PFSK-1 (cell line): ENCODE measurements around the gene CASKIN2.

Experiments
- FOXP2 ChIP-seq: optimal IDR thresholded peaks from 2 replicates; pipeline ENCODE3; 2011; ENCODE audit warnings: borderline replicate concordance, control low read depth, inconsistent platforms; ENCODE audit not compliant: insufficient read depth; ENCODE audit errors: extremely low read length, extremely low read depth
- POLR2AphosphoS5 ChIP-seq: IDR thresholded peaks from 2 replicates; pipeline ENCODE4 v1.6.1; 2012; ENCODE audit warnings: low read depth, mild to moderate bottlenecking, control low read depth, low read length, moderate library complexity
- SIN3A ChIP-seq: IDR thresholded peaks from 2 replicates; pipeline ENCODE4 v1.6.1; 2012; ENCODE audit warnings: mild to moderate bottlenecking, low read length, moderate library complexity, borderline replicate concordance; ENCODE audit not compliant: insufficient read depth
- TAF1 ChIP-seq: IDR thresholded peaks from 2 replicates; pipeline ENCODE4 v1.6.1; 2012; ENCODE audit warnings: low read length, control low read depth, borderline replicate concordance; ENCODE audit not compliant: insufficient read depth
- TF ChIP-seq, protein P1 (sequence below), 2 experiments: IDR thresholded peaks; 2 replicates each; pipeline versions ENCODE4 v1.6.1 to v1.8.0; 2011 to 2012; ENCODE audit warnings: low read depth in 2 of 2, low read length in 2 of 2, control low read depth in 1 of 2, inconsistent platforms in 1 of 2, mild to moderate bottlenecking in 1 of 2, moderate library complexity in 1 of 2; ENCODE audit not compliant: insufficient read depth in 1 of 2

CASKIN2 gene

DNA sequence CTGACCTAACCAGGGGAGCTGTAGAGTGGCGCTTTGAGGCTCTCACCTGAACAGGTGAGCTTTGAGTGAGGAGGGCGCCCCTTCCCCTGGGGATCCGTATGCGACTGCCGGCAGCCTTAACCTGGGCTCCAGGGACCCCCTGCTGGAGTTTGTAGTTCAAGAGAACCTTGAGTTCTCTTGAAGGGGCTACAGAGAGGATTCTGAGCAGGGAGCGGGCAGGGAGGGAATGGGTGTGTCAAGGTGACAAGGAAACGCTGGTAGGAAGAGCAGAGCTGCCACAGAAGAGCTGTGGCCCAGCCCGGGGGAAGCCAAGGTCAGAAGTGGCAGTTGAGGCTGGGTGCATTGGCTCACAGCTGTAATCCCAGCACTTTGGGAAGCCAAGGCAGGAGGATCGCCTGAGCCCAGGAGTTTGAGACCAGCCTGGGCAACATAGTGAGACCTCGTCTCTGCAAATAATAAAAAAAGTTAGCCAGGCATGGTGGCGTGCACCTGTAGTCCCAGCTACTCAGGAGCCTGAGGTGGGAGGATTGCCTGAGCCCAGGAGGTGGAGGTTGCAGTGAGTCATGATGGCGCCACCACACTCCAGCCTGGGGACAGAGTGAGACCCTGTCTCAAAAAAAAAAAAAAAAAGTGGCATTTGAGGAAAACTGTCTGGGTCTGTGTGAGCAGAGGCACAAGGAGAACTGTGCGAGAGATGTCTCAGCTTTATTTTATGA is 11.4 kb upstream of the CASKIN2 start:
- TF ChIP-seq FOXP2: no peak
- TF ChIP-seq, protein P1, sequence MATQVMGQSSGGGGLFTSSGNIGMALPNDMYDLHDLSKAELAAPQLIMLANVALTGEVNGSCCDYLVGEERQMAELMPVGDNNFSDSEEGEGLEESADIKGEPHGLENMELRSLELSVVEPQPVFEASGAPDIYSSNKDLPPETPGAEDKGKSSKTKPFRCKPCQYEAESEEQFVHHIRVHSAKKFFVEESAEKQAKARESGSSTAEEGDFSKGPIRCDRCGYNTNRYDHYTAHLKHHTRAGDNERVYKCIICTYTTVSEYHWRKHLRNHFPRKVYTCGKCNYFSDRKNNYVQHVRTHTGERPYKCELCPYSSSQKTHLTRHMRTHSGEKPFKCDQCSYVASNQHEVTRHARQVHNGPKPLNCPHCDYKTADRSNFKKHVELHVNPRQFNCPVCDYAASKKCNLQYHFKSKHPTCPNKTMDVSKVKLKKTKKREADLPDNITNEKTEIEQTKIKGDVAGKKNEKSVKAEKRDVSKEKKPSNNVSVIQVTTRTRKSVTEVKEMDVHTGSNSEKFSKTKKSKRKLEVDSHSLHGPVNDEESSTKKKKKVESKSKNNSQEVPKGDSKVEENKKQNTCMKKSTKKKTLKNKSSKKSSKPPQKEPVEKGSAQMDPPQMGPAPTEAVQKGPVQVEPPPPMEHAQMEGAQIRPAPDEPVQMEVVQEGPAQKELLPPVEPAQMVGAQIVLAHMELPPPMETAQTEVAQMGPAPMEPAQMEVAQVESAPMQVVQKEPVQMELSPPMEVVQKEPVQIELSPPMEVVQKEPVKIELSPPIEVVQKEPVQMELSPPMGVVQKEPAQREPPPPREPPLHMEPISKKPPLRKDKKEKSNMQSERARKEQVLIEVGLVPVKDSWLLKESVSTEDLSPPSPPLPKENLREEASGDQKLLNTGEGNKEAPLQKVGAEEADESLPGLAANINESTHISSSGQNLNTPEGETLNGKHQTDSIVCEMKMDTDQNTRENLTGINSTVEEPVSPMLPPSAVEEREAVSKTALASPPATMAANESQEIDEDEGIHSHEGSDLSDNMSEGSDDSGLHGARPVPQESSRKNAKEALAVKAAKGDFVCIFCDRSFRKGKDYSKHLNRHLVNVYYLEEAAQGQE (IDR thresholded peaks at IDR 0.05; ENCODE audit: insufficient read depth in 1 of 2, low read depth in 2 of 2, low read length in 2 of 2): no peak
- no peak for TF ChIP-seq SIN3A
- no peak for TF ChIP-seq TAF1
- no peak for TF ChIP-seq POLR2AphosphoS5

DNA sequence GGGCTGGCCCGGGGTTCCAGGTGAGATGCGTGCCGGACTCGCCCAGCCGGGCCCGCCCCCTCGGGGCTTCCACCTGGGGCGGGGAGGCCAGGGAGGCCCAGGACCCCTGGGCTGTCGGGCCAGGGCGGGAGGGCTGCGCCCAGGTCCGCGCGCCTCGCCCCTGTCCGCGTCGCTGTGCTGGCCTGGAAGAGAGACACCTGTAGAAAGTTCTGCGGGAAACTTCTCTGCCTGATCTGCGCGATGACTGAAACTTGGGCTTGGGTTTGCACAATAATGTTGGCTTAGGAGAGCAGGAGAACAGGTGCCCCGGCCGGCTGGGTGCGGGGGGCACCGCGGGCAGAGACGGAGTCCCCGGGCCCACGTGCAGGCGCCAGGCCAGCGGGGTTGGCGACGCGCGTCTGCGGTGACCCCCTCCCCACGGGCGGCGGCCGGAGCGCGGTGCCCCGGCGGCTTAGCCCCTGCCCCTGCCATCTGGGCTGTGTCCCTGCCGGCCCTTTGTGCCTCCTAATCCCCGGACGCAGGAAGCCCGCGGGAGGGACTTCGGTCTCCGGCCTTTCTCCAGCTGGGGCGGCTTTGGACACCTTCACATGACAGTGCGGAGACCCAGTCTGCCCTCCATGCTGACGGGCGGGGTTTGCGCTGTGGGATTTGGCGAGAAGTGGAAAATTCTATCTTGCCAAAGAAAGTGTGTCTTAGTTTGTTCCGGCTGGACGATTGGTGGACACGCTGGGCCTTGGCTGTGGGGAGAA is 10.6 kb upstream of the CASKIN2 start:
- TF ChIP-seq SIN3A (no peak), FOXP2 (no peak), TAF1 (no peak), POLR2AphosphoS5 (no peak)
- TF ChIP-seq, protein P1 (IDR thresholded peaks at IDR 0.05; ENCODE audit: insufficient read depth in 1 of 2, low read depth in 2 of 2, low read length in 2 of 2): no peak

DNA sequence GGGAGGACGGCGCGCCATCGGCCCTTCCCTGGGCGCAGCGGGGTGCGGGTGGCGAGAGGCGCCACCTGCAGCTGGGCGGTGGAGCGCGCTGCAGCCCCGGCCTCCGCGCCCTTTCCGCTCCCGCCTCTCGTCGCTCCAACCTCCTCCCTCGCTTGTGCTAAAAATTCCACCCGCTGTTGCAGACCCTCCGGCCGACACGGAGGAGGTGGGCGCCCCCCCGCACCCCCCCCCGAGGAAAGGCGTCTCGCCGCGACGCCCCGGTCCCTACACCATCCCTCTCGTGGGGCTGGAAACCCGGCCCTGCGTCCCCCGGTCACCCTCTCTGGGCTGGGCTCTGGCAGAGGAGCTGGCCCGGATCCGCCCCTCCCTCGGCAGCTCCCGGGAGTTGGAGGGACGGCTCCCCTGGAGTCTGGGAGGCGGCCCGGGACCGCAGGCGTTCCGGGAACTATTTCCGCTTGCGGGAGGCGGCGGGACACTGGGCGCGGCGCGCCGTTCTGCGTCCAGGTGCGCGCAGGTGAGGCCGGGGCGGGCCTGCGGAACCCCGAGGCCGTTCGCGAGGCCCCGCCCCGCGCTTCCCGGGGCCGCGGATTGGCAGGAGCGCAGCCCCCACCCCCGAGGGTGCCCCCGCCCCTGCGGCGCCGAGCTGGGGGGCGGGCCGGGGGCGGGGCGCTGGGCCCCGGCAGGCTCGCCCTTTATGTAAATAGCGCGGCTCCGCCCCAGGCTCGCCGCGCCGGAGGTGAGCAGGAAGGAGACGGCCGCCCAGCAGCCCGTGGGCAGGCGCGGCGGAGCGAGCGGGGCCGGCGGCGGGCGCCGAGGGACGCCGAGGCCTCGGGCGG is 9.9 kb upstream of the CASKIN2 start, which contains the start of gene LLGL2:
Gene LLGL2, plus strand, starts transcription at position 728 of the 836 bp plus-strand sequence. CDS start 17,730 bp downstream, outside the sequence.
- no peak for TF ChIP-seq POLR2AphosphoS5
- TF ChIP-seq SIN3A: no peak
- no peak for TF ChIP-seq TAF1
- TF ChIP-seq FOXP2: no peak
- TF ChIP-seq, protein P1 (IDR thresholded peaks at IDR 0.05; ENCODE audit: insufficient read depth in 1 of 2, low read depth in 2 of 2, low read length in 2 of 2): no peak

DNA sequence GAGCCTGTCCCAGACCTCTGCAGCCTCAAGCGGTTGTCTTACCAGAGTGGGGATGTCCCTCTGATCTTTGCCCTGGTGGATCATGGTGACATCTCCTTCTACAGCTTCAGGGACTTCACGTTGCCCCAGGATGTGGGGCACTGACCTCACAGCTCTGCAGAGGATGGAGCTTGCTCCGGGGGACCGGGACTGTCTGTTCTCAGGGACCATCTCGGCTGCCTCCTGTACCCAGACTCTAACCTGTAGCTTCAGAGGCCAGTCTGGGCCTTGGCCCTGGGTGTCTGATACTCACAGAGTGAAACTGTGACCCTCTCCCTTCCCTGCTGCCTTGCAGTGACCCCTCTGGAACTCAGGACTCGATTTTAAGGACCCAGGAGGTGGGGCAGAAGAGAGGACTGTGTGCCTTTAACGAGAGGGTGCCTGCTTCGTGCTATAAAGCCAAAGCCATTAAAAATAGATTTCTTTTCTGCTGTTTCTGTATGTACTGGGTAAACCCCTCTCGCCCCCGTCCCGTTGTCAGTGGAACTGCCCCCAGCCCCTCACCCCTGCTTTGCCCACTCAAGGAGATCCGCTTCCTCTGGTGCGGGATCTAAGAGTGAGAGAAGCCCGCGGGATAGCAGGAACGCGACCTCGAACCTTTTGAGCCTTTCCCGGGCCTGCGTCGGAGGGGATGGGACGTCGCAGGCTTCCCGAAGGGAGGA is 9.1 kb upstream of the CASKIN2 start:
- TF ChIP-seq POLR2AphosphoS5 (no peak), SIN3A (no peak), TAF1 (no peak), FOXP2 (no peak)
- TF ChIP-seq, protein P1 (IDR thresholded peaks at IDR 0.05; ENCODE audit: insufficient read depth in 1 of 2, low read depth in 2 of 2, low read length in 2 of 2): no peak
